NCI-H1092 treated with DMSO at 0.1 percent for 48 hours (cell line): ENCODE data around the gene THAP7.
"Not testable (repeated sequence)": the region's sequence is repeated elsewhere in the genome, so short reads cannot be mapped to it uniquely, and the experiment has no call there.

Source experiments
- DNase-seq: peaks from one replicate; lab custom pipeline; 2025; lab: John Stamatoyannopoulos, UW

Gene THAP7

GRCh38 chr22:20978419-20978818 is 23.5 kb downstream of the THAP7 start:
- no peak for DNase-seq

GRCh38 chr22:20977516-20978170 is 24.3 kb downstream of the THAP7 start:
- DNase-seq = no peak

DNA sequence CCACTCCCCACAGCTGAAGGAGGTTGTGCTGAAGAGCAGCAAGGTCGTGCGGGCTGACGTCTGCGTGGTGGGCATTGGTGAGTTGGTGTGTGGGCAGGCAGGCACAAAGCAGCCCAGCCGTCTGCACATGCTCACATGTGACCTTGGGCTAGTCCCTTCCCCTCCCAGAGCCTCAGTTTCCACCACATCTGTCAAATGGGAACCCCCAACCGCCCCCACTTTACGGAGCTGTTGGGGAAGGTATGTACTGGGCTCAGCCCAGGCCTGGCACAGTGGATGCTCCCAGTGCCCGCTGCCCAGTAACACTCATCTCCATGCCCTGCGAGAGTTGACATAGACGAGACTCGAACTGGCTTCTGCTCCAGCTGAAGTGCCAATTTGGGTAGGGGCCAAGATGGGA is 24.9 kb downstream of the THAP7 start:
- no peak for DNase-seq

DNA sequence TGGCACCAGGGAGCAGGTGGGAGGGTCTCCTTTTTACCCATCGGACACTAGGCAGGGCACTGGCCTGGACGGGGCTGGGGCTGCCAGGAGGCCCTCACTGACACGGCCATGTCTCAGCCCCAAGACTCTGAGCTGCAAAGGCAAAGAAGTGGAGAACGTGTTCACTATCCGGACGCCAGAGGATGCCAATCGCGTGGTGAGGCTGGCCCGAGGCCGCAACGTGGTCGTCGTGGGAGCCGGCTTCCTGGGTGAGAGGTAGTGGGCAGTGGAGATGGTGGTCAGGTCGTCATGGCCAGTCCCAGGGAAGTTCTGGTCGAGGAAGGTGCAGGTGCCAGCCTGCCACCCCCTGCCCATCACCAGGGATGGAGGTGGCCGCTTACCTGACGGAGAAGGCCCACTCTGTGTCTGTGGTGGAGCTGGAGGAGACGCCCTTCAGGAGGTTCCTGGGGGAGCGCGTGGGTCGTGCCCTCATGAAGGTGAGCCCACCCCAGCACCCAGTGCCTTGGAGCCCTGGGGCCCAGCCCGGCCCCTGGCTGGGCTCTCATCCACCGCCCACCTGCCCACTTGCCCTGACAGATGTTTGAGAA is 25.5 kb downstream of the THAP7 start:
- DNase-seq = no peak

- no peak for DNase-seq
Observed at GRCh38 chr22:20975541-20976290, 26.2 kb downstream of the THAP7 start.

- DNase-seq = no peak
Observed at GRCh38 chr22:20974336-20974955, 27.5 kb downstream of the THAP7 start.

DNA sequence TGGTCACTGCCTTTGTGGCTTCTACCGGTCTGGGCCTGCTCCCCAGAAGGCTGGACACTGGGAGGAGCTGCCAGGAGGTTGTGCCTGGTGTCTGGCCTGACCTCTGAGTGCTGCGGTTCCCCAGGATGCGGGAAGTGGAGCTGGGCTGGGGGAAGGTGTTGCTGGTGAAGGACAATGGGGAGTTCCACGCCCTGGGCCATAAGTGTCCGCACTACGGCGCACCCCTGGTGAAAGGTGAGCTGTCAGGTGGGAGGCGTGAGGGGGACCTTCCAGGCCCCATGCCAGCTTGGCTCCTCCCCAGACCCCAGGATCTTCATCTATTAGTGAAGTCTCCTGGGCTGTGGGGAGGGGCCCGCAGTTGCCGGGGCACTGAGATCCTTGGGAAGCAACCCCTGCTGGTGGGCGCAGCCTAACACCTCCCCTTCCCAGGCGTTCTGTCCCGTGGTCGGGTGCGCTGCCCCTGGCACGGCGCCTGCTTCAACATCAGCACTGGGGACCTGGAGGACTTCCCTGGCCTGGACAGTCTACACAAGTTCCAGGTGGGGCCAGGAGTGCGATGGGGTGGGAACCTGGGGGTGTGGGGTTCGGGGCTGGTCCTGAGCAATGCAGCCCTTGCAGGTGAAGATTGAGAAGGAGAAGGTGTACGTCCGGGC is 28.2 kb downstream of the THAP7 start:
- no peak for DNase-seq

DNA sequence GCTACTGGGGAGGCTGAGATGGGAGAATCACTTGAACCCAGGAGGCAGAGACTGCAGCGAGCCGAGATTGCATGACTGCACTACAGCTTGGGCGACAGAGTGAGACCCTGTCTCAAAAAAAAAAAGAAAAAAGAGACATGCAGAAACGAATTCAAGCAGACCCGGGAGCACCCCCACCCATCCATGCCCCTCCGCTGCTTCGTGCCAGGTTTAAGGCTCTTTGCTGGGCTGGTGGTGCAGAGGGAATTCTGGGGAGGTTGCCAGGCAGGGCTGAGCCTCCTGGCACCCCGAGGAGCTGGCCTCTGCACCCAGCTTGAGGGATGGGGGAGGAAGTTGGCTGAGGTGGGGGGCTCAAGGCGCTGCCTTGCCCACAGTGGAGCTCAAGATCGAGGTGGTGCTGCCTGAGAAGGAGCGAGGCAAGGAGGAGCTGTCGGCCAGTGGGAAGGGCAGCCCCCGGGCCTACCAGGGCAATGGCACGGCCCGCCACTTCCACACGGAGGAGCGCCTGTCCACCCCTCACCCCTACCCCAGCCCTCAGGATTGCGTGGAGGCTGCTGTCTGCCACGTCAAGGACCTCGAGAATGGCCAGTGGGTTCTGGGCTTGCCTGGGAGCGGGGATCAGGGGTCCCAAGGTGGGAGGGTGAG is 28.9 kb downstream of the THAP7 start:
- no peak for DNase-seq

- DNase-seq = not testable (repeated sequence)
Observed at GRCh38 chr22:20972014-20972694, 29.8 kb downstream of the THAP7 start.

DNA sequence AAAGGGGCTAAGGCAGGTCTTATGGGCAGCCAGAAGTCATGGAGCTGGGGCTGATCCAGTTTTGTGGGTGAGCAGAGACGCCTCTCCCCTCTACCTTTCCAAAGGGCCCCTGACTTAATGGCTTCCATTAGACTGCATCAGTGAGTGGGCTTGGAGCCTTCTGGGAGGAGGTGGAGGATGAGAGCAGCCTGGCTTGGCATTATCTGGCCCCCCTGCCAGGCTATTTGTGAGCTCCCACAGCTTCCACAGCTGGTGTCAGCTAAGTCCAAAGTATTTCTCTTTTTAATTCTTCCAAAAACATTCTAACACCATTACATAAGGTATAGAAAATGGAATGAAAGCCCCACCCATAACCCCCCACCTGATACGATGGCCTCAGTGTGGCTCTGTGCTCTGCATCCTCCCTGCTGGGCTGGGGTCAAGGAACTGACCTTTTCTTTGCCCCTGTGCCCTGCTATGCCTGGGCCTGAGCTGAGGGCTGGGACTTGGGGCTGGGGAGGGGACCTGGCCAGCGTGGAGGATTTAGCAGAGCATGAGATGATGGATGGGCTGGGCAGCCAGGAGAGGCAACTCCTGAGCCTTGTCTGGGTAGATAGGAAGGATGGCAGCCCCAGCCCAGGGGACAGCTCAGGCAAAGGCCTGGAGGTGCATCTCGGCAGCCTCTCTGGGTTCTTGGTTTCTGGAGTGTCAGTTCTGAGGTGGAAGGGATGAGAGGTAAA is 30.8 kb downstream of the THAP7 start:
- DNase-seq = no peak

DNA sequence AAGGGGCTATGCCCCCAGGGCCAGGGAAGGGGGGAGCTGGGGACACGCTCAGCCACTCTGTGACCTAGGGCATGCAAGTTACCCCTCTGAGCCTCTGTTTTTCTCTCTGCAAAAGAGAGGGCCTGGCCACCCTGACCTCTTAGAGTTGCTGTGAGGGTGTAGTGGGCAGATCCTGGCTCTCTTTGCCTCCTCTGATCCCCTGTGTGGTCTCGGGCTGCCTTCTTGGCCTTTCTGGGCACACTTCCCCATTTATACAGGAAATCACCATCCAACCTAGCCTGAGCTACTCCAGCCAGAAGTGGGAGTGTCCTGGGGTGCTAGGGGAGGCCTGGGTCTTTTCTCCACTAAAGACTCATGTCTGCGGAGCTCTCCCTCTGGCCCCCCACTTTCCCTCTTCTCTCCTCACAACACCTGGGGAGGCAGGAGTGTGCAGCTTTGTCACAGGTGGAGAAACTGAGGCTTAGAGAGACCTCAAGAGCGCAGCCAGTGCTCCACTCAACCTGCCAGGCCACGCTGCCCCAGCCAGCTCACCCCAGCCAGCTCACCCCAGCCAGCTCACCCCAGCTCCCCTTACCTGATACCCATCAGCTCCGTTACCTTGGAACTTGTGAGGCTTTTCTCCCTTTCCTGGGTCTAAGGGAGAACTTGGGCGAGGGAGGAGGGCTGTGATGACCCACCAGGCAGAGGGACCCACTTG is 33.5 kb downstream of the THAP7 start:
- DNase-seq = no peak

DNA sequence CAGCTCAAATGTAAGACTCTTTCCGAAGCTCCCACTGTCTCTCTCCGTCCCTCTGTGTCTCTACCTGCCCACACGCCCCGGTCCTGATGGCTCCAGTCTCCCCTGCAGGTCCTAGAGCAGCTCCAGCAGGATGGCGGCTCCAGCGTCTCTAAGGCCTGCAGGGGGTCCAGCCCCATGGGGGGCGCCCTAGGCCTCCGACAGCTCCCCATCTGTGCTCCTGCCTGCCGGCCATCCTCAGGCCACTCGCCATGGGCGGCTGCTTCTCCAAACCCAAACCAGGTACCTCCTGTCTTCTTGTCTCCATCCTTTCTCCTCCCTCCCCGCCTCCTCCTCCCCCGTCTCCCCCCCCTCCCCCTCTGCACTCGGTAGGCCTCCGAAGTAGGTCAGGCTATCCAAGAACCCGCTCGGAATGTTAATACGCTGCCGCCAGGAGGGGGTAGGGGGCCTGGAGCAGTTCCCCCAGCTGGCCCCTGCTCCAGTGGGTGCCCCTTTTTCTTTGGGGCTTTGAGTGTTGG is 34.2 kb downstream of the THAP7 start:
- no peak for DNase-seq

GRCh38 chr22:20966883-20967696 is 34.8 kb downstream of the THAP7 start, which contains the start of gene AIFM3:
Gene AIFM3 (plus strand): TSS chr22:20967255. CDS start chr22:20967945, 690 bp downstream.
- no peak for DNase-seq

DNA sequence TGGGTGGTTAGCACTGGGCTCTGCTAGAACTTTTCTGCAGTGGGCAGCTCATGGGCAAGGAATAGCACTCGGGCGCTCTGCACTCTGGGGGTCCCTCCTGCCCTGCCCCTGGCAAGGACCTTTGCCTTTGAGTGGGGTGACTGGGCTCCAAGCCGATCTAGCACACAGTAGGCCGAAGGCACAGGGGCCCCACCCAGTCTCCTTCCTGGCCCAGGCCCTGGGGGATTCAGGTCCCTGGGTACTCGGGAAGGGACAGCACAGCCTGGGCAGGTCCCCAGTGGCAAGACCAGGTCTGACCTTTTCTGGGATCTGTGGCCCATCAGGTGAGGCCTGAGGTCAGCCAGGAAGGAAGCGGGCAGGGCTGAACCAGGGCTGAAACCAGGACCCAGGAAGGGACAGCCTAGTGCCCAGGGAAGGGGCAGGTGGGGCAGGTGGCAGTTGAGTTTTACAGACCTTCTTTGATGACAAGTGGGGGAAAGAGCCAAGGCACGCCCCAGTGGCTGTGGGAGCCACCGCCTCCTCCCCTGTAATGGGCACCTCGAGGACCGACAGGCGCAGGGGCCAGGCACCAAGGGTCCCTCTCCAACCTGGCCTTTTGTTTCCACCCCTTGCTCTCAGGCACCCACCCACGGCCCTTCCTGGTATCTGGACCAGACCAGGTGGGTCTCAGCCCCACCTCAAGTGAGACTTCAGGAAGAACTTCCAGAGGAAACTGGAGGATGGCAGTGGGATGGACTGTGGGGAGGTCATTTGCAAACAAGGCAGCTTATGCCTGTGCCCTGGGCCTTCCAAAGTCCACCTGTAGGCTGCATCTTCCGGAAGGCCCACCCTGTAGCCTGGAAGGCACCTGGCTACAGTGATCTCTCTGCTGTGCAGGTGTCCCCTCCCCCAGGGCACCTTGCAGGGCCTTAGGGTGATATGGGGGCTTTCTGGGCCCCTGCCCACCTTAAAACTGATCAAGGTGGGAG is 35.7 kb downstream of the THAP7 start:
- DNase-seq = no peak

DNA sequence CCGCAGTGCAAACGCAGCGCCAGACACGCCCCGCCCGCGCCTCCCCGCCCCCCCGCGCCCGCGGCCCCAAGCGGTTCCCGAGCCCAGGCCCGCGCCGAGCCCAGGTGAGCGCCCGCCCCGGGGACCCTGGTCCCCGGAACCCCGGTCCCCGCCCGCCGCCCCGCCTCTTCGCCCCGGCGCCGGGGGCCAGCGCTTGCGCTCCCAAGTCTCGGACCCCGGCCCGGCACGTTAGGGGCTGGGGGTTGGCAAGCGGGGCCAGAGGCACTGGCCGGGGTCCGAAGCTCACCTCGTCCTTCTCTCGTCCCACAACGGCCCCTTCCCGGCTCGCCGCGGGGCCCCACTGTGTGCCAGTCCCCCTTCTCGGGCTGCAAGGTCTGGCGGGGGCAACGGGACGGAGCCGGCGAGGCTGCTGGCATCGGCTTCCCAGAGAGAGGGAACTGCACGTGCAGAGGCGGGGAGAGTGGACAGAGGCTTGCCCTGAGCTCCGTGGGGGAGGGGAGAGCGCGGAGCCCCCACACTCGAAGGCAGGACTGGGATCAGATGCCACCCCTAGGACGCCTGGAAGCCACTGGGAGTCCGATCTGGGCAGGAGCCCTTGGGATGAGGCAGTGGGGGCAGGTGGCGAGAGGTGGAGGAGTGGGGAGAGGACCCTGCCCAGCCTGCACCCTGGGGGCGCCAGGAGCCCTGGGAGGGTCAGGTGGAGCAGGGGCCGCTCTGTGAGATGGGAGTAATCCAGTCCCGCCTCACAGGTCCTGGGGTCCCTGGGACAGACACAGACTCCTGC is 36.6 kb downstream of the THAP7 start:
- no peak for DNase-seq

DNA sequence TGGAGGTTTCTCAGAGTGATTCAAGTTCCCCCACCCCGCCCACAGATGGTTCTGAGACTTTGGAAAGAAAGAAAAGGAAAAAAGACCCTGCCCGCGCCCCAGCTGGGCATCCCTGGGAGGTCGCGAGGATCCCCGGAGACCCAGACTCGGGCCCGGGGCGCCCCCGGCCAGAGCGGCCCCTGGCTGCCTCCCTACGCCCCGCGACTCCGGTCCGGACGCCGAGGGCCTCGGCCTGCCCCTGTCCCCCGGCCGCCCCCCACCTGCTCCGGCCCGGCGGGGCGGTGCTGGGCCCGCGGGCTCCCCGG is 37.2 kb downstream of the THAP7 start:
- DNase-seq = no peak
